IPS DF 4.7 (cell line): ENCODE results near the gene UGGT2.
"Not testable (repeated sequence)": the region's sequence is repeated elsewhere in the genome, so short reads cannot be mapped to it uniquely, and the experiment has no call there.

Experiments
- DNase-seq: peaks from one replicate; pipeline ENCODE4 v3.0.0-alpha.2; 2013; ENCODE audit warnings: low spot score; ENCODE audit errors: extremely low read depth

Gene UGGT2

GRCh38 chr13:95800436-95800835 lies 252.8 kb downstream of the UGGT2 start:
- no peak for DNase-seq

GRCh38 chr13:95797016-95797415 lies 256.2 kb downstream of the UGGT2 start:
- no peak for DNase-seq

GRCh38 chr13:95793781-95794180 lies 259.4 kb downstream of the UGGT2 start:
- no peak for DNase-seq

- DNase-seq: no peak
Observed at GRCh38 chr13:95793018-95793555, 260.1 kb downstream of the UGGT2 start.

- DNase-seq: no peak
Observed at GRCh38 chr13:95791084-95791722, 262.0 kb downstream of the UGGT2 start.

GRCh38 chr13:95789315-95789714 lies 263.9 kb downstream of the UGGT2 start:
- not testable (repeated sequence) for DNase-seq

GRCh38 chr13:95788100-95788463 lies 265.1 kb downstream of the UGGT2 start:
- DNase-seq: no peak

GRCh38 chr13:95787356-95788099 lies 265.7 kb downstream of the UGGT2 start:
- no peak for DNase-seq

GRCh38 chr13:95784900-95785290 lies 268.3 kb downstream of the UGGT2 start:
- no peak for DNase-seq

- DNase-seq: no peak
Observed at GRCh38 chr13:95784161-95784899, 268.9 kb downstream of the UGGT2 start.

- no peak for DNase-seq
Observed at GRCh38 chr13:95783747-95784146, 269.5 kb downstream of the UGGT2 start.

GRCh38 chr13:95781940-95782339 lies 271.3 kb downstream of the UGGT2 start:
- not testable (repeated sequence) for DNase-seq

- DNase-seq: no peak
Observed at GRCh38 chr13:95781016-95781415, 272.2 kb downstream of the UGGT2 start.

- no peak for DNase-seq
Observed at GRCh38 chr13:95779522-95779921, 273.7 kb downstream of the UGGT2 start.

- no peak for DNase-seq
Observed at GRCh38 chr13:95771905-95772304, 281.3 kb downstream of the UGGT2 start.

- no peak for DNase-seq
Observed at GRCh38 chr13:95763601-95764000, 289.6 kb downstream of the UGGT2 start.

GRCh38 chr13:95762626-95763025 lies 290.6 kb downstream of the UGGT2 start:
- not testable (repeated sequence) for DNase-seq

GRCh38 chr13:95756072-95756471 lies 297.1 kb downstream of the UGGT2 start:
- DNase-seq: no peak

- no peak for DNase-seq
Observed at GRCh38 chr13:95754069-95754468, 299.1 kb downstream of the UGGT2 start.

- DNase-seq: no peak
Observed at GRCh38 chr13:95752677-95753076, 300.5 kb downstream of the UGGT2 start.
